PC-9 (cell line): ENCODE measurements around the gene CRACR2A.

Experiments
- EZH2 ChIP-seq: fragments of 200-600 bp; sonication (generic); IDR thresholded peaks from 2 replicates; pipeline ENCODE4 v1.8.0; 2017; ENCODE audit warnings: antibody characterized with exemption, low read depth
- TF ChIP-seq, protein P1 (sequence below): fragments of 200-600 bp; sonication (generic); conservative IDR thresholded peaks from 2 replicates; pipeline ENCODE4 v1.6.1; 2017; ENCODE audit warnings: mixed run types, antibody characterized with exemption, mild to moderate bottlenecking, moderate library complexity

DNA sequence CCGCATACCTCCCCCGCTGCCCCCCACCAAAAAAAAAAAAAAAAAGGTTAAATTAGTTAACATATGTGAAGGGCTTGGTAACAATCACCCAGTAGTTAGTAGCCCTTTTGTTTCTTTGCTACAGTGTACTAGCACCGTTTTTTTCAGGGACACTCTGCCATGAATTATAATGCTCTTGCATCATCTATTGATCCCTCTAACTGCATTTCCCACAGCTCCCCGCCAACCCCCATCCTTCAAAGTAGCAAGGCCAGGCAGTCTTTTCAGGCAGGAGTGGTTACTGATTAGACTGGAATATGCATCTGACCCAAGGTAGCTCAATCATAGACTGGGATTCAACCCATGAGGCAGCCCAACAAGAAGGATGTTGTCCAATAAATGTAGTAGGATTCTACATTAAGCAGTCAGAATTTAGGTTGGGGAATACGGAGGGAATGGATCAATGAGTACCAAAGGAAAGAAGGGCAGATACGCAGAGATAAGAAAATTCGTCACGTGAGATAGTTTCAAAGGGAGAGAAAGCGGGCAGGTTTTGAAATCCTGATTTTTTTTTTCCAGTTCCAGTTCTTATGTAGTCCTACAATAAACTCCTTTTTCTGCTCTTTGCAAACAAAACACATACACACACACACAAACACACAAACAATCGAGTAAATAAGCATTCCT is 39.8 kb upstream of the CRACR2A start:
- TF ChIP-seq, protein P1, sequence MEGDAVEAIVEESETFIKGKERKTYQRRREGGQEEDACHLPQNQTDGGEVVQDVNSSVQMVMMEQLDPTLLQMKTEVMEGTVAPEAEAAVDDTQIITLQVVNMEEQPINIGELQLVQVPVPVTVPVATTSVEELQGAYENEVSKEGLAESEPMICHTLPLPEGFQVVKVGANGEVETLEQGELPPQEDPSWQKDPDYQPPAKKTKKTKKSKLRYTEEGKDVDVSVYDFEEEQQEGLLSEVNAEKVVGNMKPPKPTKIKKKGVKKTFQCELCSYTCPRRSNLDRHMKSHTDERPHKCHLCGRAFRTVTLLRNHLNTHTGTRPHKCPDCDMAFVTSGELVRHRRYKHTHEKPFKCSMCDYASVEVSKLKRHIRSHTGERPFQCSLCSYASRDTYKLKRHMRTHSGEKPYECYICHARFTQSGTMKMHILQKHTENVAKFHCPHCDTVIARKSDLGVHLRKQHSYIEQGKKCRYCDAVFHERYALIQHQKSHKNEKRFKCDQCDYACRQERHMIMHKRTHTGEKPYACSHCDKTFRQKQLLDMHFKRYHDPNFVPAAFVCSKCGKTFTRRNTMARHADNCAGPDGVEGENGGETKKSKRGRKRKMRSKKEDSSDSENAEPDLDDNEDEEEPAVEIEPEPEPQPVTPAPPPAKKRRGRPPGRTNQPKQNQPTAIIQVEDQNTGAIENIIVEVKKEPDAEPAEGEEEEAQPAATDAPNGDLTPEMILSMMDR, result no peak
- no peak for TF ChIP-seq EZH2
